GM12878 (cell line): ENCODE measurements around the gene TRIM7. TPM values are rescaled to one million over a fixed set of nuclear protein-coding genes. Genes with fewer than 3 reads are reported as not detected.
A peak's percentile ranks its signal among the peaks of the same experiment; 100 is the strongest.

Experiments used
- ATAC-seq: fragments of 200-7000 bp; cut with Tn5 transposase; 3 replicates; pipeline ENCODE4 v1.9.1; 2020; ENCODE audit warnings: mild to moderate bottlenecking, moderate library complexity
- BruUV-seq: library from RNA; stranded (reverse); fragments of 400-500 nt; replicated peaks from 2 replicates; lab custom pipeline; 2021; lab: Mats Ljungman, UMichigan
- CTCF ChIA-PET: fragments of 300-600 bp; sonication (Branson Sonifier 250); formaldehyde crosslinking; extraction: SDS; loops from one replicate; lab custom pipeline; 2021; ENCODE audit warnings: inconsistent platforms; lab: Yijun Ruan, JAX
- POLR2A ChIA-PET: fragments of 350-600 bp; formaldehyde crosslinking; extraction: SDS; loops from one replicate; lab custom pipeline; 2021; ENCODE audit warnings: inconsistent platforms; lab: Charles Lee
- RAD21 ChIA-PET: fragments of 300-600 bp; sonication (Branson Sonifier 250); formaldehyde crosslinking; loops from one replicate; lab custom pipeline; 2023; ENCODE audit warnings: antibody characterized with exemption; ENCODE audit not compliant: unreplicated experiment; lab: Charles Lee
- SMC1A ChIA-PET: fragments of 300-600 bp; sonication (Branson Sonifier 250); formaldehyde crosslinking; loops from one replicate; lab custom pipeline; 2023; ENCODE audit not compliant: unreplicated experiment, uncharacterized antibody; lab: Charles Lee
- DNase-seq: peaks from one replicate; pipeline ENCODE4 v3.0.0-alpha.2; 2011; ENCODE audit warnings: low read depth, low spot score
- FAIRE-seq: peaks from 3 replicates; lab custom pipeline; 2011; peaks lifted over from hg19 to GRCh38; lab: Jason Lieb, UNC
- H2AFZ ChIP-seq: 2 replicates; pipeline ENCODE4 v1.6.0; 2011; ENCODE audit warnings: low read depth, low read length, control low read depth; ENCODE audit not compliant: control insufficient read depth
- H3K27ac ChIP-seq: 2 replicates; pipeline ENCODE4 v1.5.1; 2011; ENCODE audit warnings: control low read depth; ENCODE audit not compliant: control insufficient read depth, insufficient read depth
- H3K27me3 ChIP-seq, 2 experiments: replicated peaks in 1 of 2; 2 replicates each; pipeline versions ENCODE4 v1.6.0 to v1.6.1; 2011; ENCODE audit warnings: low read length in 1 of 2; ENCODE audit not compliant: control insufficient read depth in 2 of 2, insufficient read depth in 2 of 2
- H3K36me3 ChIP-seq, 2 experiments: 2 replicates each; pipeline ENCODE4 v1.5.1; 2011; ENCODE audit warnings: low read length in 1 of 2; ENCODE audit not compliant: control insufficient read depth in 2 of 2, insufficient read depth in 2 of 2
- H3K4me1 ChIP-seq: 2 replicates; pipeline ENCODE4 v1.6.1; 2011; ENCODE audit warnings: mild to moderate bottlenecking, low read length, moderate library complexity, mixed read lengths; ENCODE audit not compliant: control insufficient read depth, insufficient read depth
- H3K4me2 ChIP-seq: 2 replicates; pipeline ENCODE4 v1.6.0; 2011; ENCODE audit warnings: control low read depth; ENCODE audit not compliant: control insufficient read depth, insufficient read depth
- H3K4me3 ChIP-seq: fragments of 200-600 bp; sonication (generic); 2 replicates; pipeline ENCODE4 v1.5.1; 2016
- H3K79me2 ChIP-seq: 2 replicates; pipeline ENCODE4 v1.6.0; 2011; ENCODE audit warnings: low read length; ENCODE audit not compliant: control insufficient read depth, insufficient read depth
- H3K9ac ChIP-seq: 2 replicates; pipeline ENCODE4 v1.8.0; 2011; ENCODE audit warnings: low read length, control low read depth, mixed read lengths; ENCODE audit not compliant: control insufficient read depth, insufficient read depth
- H3K9me3 ChIP-seq: replicated peaks from 3 replicates; pipeline ENCODE4 v1.5.1; 2011; ENCODE audit warnings: mild to moderate bottlenecking, low read length; ENCODE audit not compliant: control insufficient read depth, insufficient read depth
- H4K20me1 ChIP-seq: 2 replicates; pipeline ENCODE4 v1.6.0; 2011; ENCODE audit not compliant: control insufficient read depth, insufficient read depth
- CREM ChIP-seq: IDR thresholded peaks from 2 replicates; pipeline ENCODE4 v1.6.1; 2014; ENCODE audit warnings: antibody characterized with exemption, low read depth
- EZH2 ChIP-seq: IDR thresholded peaks from 2 replicates; pipeline ENCODE4 v1.6.1; 2012; ENCODE audit warnings: low read depth, mild to moderate bottlenecking, control low read depth, inconsistent platforms, low read length, borderline replicate concordance; ENCODE audit not compliant: control insufficient read depth
- JUND ChIP-seq: IDR thresholded peaks from 2 replicates; pipeline ENCODE4 v1.6.1; 2012; ENCODE audit warnings: low read depth, mild to moderate bottlenecking, low read length, improper control_type of control experiment, moderate library complexity
- MTA3 ChIP-seq: IDR thresholded peaks from 2 replicates; pipeline ENCODE4 v1.6.1; 2012; ENCODE audit warnings: low read length, inconsistent platforms, borderline replicate concordance
- NBN ChIP-seq: fragments of 450-650 bp; IDR thresholded peaks from 2 replicates; pipeline ENCODE4 v1.6.1; 2016
- PML ChIP-seq: IDR thresholded peaks from 2 replicates; pipeline ENCODE4 v1.6.1; 2012; ENCODE audit warnings: low read length, inconsistent platforms
- POLR2AphosphoS5 ChIP-seq: IDR thresholded peaks from 2 replicates; pipeline ENCODE4 v1.6.1; 2011; ENCODE audit warnings: mild to moderate bottlenecking, low read length, inconsistent platforms
- RBBP5 ChIP-seq: fragments of 200-600 bp; sonication (generic); conservative IDR thresholded peaks from 2 replicates; pipeline ENCODE4 v1.6.1; 2016
- SIN3A ChIP-seq: IDR thresholded peaks from 2 replicates; pipeline ENCODE4 v1.6.1; 2012; ENCODE audit warnings: low read depth, low read length, improper control_type of control experiment
- SIX5 ChIP-seq: IDR thresholded peaks from 2 replicates; pipeline ENCODE4 v1.6.1; 2011; ENCODE audit warnings: mild to moderate bottlenecking, low read depth, low read length, moderate library complexity; ENCODE audit not compliant: severe bottlenecking
- WGBS: methylation state at CpG from one replicate; pipeline ENCODE4 v1.1.6; 2016; ENCODE audit warnings: low lambda C conversion rate; ENCODE audit not compliant: insufficient replicate concordance, insufficient coverage; ENCODE audit errors: missing lambda C conversion rate; 5-methylcytosine and 5-hydroxymethylcytosine counted together
- in situ Hi-C: fragments of 300-500 bp; cut with MboI; formaldehyde crosslinking; loops from 9 replicates; pipeline ENCODE4 v1.14.3; 2018; ENCODE audit warnings: mixed read lengths
- intact Hi-C: fragments of 100-400 bp; cut with micrococcal nuclease; formaldehyde crosslinking; loops from one replicate; pipeline ENCODE4 v1.14.2; 2022; ENCODE audit not compliant: unreplicated experiment
- polyA plus RNA-seq, 11 experiments: library from polyadenylated mRNA; depleted of rRNA in 4 of 11; unstranded in 6 of 11; stranded (reverse) in 5 of 11; fragments of >200 nt; fragmentation: Nextera tagmentation in 4 of 11; fragmentation: Illumina TruSeq in 1 of 11; extraction: Ambion mirVana in 4 of 11; extraction: Trizol in 1 of 11; gene quantifications; 1 replicate in 1 of 11; 2 replicates in 10 of 11; pipeline versions ENCODE4 v1.2.1 to v1.2.3, GENCODE V29; 2011 to 2016; ENCODE audit warnings: inconsistent platforms in 2 of 11, missing spikeins in 2 of 11, low read depth in 1 of 11
- total RNA-seq, 4 experiments: library from RNA; depleted of rRNA in 3 of 4; stranded (reverse); fragments of >200 nt in 3 of 4; fragmentation: Illumina TruSeq in 1 of 4; extraction: Trizol in 1 of 4; gene quantifications; 2 replicates each; pipeline versions ENCODE4 v1.2.1 to v1.2.3, GENCODE V29; 2013 to 2021
- TF ChIP-seq, protein P1 (sequence below): IDR thresholded peaks from 2 replicates; pipeline ENCODE4 v1.6.1; 2012; ENCODE audit warnings: low read length, inconsistent platforms
- TF ChIP-seq, protein P2 (sequence below): fragments of 450-650 bp; IDR thresholded peaks from 2 replicates; pipeline ENCODE4 v1.6.1; 2016; ENCODE audit warnings: mild to moderate bottlenecking, moderate library complexity, borderline replicate concordance
- TF ChIP-seq, protein P3 (sequence below): IDR thresholded peaks from 2 replicates; pipeline ENCODE4 v1.6.1; 2011; ENCODE audit warnings: low read depth, low read length, improper control_type of control experiment, borderline replicate concordance
- TF ChIP-seq, protein P4 (sequence below): fragments of 450-650 bp; IDR thresholded peaks from 2 replicates; pipeline ENCODE4 v1.6.1; 2014; ENCODE audit warnings: mild to moderate bottlenecking

Gene TRIM7
- total and polyA plus RNA-seq, 10 of the 15 experiments (the other 5 are each of a cell fraction or from before 2014, with no cell fraction given): 0.02 to 1.6 (median 0.41) TPM

DNA sequence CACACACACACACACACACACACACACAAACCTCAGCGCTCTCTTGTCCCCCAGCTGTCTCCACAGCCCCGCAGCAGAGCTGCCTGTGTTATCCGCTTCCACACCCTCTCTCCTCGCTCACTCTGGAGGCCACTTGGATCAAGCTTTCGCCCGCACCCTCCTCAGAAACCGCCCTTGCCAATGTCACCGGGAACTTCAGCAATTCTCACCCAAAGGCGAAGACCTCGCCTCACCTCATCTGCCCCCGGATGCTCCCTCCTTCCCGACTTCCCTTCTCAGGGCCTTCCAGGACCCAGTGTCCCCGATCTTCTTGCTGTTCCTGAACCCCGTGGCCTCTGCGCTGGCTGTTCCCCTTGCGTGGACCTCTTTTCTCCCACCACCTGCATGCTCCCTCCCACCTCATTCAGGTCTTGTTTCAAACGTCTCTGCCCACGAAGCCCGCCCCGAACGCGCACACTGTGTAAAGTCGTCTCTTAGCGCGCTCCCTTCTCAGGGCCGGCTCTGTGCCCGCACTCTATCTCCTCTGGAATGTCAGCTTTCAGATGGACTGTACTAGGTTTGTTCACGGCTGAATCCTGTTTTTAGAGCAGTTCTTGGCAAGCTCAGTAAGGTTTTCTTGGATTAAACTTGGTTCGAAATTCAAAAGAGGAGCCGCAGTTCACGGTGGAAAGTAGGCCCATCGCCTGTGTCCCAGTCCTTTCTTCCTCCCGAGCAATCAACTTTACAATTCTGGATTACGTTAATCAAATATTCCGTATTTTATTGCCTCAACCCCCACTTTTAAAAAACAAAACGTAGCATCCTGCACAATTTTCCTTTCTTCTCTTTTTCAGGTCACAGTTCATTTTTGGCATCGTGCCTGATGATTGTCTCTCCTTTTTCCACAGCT is 1.0 kb upstream of the TRIM7 start:
- peaks cover 14% of the 10 kb centered on the region for H3K4me1 ChIP-seq
- H2AFZ ChIP-seq: no peak overlapping the region
- POLR2A ChIA-PET: interaction anchor here (0.5 to 3.5 kb wide), 8 partner anchors 10 to 56 kb away, joined by 3 to 41 read pairs (median 8); no protein-coding TSS in a partner anchor
- H3K4me3 ChIP-seq: peak overlapping the region; percentile 70
- no peaks in the 10 kb centered on the region for H3K36me3 ChIP-seq
- peak overlapping the region; percentile 83 for H3K4me2 ChIP-seq
- in situ Hi-C loops: no loop called here
- SMC1A ChIA-PET: interaction anchor here (1.1 to 6.5 kb wide), 10 partner anchors 8 to 72 kb away, joined by 3 to 40 read pairs (median 6); partner anchors contain the start of gene TRIM41
- peak overlapping the region; percentile 0; the same call in 1 of the 2 replicates for H3K9ac ChIP-seq
- no peak for FAIRE-seq
- H3K79me2 ChIP-seq: no peaks in the 10 kb centered on the region
- no TSS peak for BruUV-seq
- RAD21 ChIA-PET: interaction anchor here (0.8 to 5.0 kb wide), 9 partner anchors 8 to 55 kb away, joined by 3 to 72 read pairs (median 10); partner anchors contain the start of genes TRIM41 and TRIM52
- H4K20me1 ChIP-seq: no peaks in the 10 kb centered on the region
- peak; percentile 5; the same call in 1 of the 3 replicates for ATAC-seq
- H3K9me3 ChIP-seq: no peaks in the 10 kb centered on the region
- H3K27ac ChIP-seq: no peak overlapping the region
- CTCF ChIA-PET: interaction anchor here (0.8 to 8.2 kb wide), 7 partner anchors 8 to 56 kb away, joined by 3 to 96 read pairs (median 5); no protein-coding TSS in a partner anchor
- WGBS: 12% methylated on average over 37 of the region's 37 CpGs
- intact Hi-C loops: no loop called here
- DNase-seq: no peak
- H3K27me3 ChIP-seq: peaks cover 4 to 8% of the 10 kb centered on the region in 2 experiments; a peak in 3 of 4 replicates
- TF ChIP-seq MTA3: no peak; the same call in 1 of the 2 replicates
- TF ChIP-seq SIN3A: no peak
- no peak for TF ChIP-seq JUND
- TF ChIP-seq, protein P1, sequence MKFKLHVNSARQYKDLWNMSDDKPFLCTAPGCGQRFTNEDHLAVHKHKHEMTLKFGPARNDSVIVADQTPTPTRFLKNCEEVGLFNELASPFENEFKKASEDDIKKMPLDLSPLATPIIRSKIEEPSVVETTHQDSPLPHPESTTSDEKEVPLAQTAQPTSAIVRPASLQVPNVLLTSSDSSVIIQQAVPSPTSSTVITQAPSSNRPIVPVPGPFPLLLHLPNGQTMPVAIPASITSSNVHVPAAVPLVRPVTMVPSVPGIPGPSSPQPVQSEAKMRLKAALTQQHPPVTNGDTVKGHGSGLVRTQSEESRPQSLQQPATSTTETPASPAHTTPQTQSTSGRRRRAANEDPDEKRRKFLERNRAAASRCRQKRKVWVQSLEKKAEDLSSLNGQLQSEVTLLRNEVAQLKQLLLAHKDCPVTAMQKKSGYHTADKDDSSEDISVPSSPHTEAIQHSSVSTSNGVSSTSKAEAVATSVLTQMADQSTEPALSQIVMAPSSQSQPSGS: no peak
- 0 out of 2 replicates have a peak, but pooled peaks have one; percentile 14 for TF ChIP-seq NBN
- TF ChIP-seq, protein P2, sequence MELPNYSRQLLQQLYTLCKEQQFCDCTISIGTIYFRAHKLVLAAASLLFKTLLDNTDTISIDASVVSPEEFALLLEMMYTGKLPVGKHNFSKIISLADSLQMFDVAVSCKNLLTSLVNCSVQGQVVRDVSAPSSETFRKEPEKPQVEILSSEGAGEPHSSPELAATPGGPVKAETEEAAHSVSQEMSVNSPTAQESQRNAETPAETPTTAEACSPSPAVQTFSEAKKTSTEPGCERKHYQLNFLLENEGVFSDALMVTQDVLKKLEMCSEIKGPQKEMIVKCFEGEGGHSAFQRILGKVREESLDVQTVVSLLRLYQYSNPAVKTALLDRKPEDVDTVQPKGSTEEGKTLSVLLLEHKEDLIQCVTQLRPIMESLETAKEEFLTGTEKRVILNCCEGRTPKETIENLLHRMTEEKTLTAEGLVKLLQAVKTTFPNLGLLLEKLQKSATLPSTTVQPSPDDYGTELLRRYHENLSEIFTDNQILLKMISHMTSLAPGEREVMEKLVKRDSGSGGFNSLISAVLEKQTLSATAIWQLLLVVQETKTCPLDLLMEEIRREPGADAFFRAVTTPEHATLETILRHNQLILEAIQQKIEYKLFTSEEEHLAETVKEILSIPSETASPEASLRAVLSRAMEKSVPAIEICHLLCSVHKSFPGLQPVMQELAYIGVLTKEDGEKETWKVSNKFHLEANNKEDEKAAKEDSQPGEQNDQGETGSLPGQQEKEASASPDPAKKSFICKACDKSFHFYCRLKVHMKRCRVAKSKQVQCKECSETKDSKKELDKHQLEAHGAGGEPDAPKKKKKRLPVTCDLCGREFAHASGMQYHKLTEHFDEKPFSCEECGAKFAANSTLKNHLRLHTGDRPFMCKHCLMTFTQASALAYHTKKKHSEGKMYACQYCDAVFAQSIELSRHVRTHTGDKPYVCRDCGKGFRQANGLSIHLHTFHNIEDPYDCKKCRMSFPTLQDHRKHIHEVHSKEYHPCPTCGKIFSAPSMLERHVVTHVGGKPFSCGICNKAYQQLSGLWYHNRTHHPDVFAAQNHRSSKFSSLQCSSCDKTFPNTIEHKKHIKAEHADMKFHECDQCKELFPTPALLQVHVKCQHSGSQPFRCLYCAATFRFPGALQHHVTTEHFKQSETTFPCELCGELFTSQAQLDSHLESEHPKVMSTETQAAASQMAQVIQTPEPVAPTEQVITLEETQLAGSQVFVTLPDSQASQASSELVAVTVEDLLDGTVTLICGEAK: no peak
- no peak for TF ChIP-seq SIX5
- TF ChIP-seq, protein P3, sequence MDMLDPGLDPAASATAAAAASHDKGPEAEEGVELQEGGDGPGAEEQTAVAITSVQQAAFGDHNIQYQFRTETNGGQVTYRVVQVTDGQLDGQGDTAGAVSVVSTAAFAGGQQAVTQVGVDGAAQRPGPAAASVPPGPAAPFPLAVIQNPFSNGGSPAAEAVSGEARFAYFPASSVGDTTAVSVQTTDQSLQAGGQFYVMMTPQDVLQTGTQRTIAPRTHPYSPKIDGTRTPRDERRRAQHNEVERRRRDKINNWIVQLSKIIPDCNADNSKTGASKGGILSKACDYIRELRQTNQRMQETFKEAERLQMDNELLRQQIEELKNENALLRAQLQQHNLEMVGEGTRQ: no peak
- no peak for TF ChIP-seq PML
- TF ChIP-seq EZH2: 0 out of 2 replicates have a peak, but pooled peaks have one; percentile 14
- TF ChIP-seq CREM: no peak
- TF ChIP-seq POLR2AphosphoS5: no peak
- TF ChIP-seq RBBP5: no peak
- TF ChIP-seq, protein P4, sequence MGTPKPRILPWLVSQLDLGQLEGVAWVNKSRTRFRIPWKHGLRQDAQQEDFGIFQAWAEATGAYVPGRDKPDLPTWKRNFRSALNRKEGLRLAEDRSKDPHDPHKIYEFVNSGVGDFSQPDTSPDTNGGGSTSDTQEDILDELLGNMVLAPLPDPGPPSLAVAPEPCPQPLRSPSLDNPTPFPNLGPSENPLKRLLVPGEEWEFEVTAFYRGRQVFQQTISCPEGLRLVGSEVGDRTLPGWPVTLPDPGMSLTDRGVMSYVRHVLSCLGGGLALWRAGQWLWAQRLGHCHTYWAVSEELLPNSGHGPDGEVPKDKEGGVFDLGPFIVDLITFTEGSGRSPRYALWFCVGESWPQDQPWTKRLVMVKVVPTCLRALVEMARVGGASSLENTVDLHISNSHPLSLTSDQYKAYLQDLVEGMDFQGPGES: no peak
